Measurements from ENCODE around the gene F12.

The F12 gene

DNA sequence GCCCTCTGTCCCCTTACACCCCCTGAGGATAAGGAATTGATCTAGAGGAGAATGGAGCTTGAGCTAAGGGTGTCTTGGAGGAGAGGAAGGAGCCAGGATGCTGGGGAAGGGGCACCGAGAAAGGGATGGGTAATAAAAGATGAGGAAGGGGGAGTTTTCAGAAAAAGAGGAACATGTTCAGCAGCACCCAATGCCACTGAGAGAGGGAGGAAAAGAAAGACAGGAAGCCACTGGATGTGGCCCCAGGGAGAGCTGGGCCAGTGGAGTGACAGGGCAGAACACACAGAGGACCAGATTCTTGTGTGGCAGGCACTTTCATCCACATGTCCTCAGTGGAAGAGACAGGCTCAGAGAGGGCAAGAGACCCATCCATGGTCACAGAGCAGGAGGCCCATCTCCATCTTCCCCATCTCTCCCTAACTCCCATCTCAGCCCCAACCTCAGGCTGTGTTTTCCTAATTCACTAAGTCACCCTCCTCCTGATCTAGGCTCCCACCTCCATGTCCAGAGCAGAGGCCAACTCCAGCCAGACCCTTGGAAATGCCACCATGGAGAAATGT lies 16.1 kb downstream of the F12 start:
- Histone ChIP-seq H3K36me3 (no peaks in the 10 kb centered on the region), H3K27ac (no peak overlapping the region), H3K27me3 (ENCODE audit: insufficient read depth, low read depth, severe bottlenecking) (no peaks in the 10 kb centered on the region), H3K4me3 (ENCODE audit: low read depth, low read length) (no peak overlapping the region), H3K9me3 (ENCODE audit: severe bottlenecking) (no peaks in the 10 kb centered on the region)
- TF ChIP-seq, protein P1, sequence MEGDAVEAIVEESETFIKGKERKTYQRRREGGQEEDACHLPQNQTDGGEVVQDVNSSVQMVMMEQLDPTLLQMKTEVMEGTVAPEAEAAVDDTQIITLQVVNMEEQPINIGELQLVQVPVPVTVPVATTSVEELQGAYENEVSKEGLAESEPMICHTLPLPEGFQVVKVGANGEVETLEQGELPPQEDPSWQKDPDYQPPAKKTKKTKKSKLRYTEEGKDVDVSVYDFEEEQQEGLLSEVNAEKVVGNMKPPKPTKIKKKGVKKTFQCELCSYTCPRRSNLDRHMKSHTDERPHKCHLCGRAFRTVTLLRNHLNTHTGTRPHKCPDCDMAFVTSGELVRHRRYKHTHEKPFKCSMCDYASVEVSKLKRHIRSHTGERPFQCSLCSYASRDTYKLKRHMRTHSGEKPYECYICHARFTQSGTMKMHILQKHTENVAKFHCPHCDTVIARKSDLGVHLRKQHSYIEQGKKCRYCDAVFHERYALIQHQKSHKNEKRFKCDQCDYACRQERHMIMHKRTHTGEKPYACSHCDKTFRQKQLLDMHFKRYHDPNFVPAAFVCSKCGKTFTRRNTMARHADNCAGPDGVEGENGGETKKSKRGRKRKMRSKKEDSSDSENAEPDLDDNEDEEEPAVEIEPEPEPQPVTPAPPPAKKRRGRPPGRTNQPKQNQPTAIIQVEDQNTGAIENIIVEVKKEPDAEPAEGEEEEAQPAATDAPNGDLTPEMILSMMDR (IDR thresholded peaks at IDR 0.05; ENCODE audit: low read depth, low read length): no peak
- no peak for DNase-seq

DNA sequence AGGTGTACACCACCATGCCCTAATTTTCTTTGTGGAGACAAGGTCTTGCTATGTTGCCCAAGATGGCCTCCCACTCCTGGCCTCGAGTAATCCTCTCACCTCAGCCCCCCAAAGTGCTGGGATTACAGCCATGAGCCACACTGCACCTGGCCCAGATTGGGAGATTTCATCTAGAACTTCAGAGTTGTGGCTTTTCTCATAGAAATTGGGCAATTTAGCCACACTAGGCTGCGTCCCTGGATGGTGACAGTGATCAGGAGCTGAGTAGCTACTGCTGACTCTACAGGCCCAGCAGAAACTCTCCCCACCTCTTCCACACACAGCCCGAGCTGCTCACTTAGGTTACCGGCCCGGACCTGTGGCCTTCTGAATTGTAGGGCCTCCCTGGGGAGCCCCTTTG lies 16.6 kb downstream of the F12 start:
- no peaks in the 10 kb centered on the region for H3K36me3 ChIP-seq
- no peaks in the 10 kb centered on the region for H3K9me3 ChIP-seq (ENCODE audit: severe bottlenecking)
- H3K4me3 ChIP-seq (ENCODE audit: low read depth, low read length): no peak overlapping the region
- no peaks in the 10 kb centered on the region for H3K27me3 ChIP-seq (ENCODE audit: insufficient read depth, low read depth, severe bottlenecking)
- no peak for DNase-seq
- H3K27ac ChIP-seq: no peak overlapping the region
- TF ChIP-seq, protein P1 (IDR thresholded peaks at IDR 0.05; ENCODE audit: low read depth, low read length): no peak

DNA sequence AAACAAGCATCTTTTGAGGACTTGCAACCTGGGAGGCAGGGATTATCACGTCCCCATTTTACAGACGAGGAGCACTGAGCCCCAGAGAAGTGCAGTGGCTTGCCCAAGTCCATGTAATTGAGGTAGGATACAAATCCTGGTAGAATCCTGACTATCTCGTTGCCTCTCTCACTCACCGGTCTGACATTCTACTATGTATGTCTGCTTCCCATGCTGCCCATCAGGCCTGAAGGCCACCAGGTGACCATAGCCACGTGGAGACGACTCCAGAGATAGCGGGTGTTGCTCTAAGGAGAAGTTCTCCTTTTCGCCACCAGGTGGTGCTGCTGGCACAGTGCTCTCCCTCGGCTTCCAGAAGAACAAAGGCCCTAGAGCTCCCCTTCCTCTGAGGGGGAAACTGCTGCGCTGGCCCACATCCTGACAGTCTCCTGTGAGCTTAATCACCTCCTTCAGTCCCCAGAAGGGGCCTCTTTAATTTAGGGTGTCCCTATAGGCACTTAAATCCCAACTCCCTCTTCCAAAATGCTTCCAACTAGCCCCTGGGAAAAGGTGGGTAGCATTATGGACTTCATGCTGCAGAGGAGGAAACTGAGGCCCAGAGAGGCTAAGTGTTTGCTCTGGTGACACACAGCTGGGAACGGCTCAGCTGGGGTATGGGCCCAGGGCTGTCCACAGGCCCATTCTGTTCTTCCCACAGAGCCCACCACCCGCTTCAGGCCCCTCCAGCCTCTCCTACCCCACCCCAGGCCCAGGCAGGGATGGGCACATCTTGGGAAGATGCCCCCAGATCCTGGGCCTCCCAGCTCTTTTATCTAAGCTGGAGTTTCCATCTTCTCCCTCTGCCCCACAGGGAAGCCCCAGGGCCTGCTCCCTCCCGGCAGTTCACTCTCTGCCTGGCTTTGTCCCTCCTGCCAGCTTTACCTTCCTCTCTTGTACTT lies 18.7 kb downstream of the F12 start:
- DNase-seq: peak; percentile 79
- no peaks in the 10 kb centered on the region for H3K9me3 ChIP-seq (ENCODE audit: severe bottlenecking)
- no peaks in the 10 kb centered on the region for H3K36me3 ChIP-seq
- H3K27ac ChIP-seq: peak overlapping the region; percentile 48; the same call in 1 of the 2 replicates
- H3K4me3 ChIP-seq (ENCODE audit: low read depth, low read length): no peak overlapping the region
- TF ChIP-seq, protein P1 (IDR thresholded peaks at IDR 0.05; ENCODE audit: low read depth, low read length): peak; percentile 75
- H3K27me3 ChIP-seq (ENCODE audit: insufficient read depth, low read depth, severe bottlenecking): no peaks in the 10 kb centered on the region

DNA sequence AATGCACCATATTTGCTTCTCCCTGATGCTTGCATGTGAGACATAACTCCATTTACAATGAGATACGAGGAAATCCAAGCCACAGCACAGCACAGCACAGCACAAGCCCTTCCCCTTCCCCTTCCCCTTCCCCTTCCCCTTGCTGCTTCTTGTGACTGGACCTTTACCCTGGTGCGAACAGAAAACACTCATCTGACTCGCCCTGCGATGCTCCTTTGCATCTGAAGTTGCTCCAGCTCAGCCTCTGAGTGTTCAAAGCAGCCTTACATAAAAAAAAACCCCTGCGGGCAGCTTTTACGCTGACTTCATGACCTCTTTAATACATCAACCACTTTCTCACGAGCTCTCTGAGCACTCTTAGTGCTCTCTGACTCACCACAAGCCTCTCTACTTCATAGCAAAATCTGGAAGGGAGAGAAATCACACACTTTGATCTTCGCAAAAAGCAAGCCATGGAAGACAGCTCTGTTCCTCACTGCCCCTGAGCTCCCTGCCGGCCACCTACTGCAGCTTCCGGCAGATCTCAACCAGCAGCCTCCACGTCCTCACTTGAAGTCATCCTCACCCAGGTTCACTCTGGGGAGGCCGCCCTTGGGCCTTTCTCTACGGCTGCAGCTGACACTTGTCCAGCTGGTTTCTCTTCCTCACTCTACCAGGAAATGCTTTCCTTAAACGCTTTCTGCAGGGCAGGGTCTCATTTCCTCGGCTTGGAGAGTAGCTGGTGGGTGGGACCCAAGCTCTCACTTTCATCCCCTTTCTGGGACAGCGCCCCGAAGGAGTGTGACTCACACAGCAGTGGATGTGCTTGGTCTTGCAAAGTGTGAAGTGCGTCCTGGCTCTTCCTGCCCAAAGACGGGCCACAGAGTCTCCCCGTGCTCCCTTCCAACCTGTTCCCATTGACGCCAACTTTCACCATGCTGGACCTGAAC lies 19.9 kb downstream of the F12 start:
- Histone ChIP-seq H3K9me3 (ENCODE audit: severe bottlenecking) (no peaks in the 10 kb centered on the region), H3K4me3 (ENCODE audit: low read depth, low read length) (no peak overlapping the region), H3K36me3 (no peaks in the 10 kb centered on the region), H3K27me3 (ENCODE audit: insufficient read depth, low read depth, severe bottlenecking) (no peaks in the 10 kb centered on the region), H3K27ac (no peak overlapping the region)
- no peak for DNase-seq
- TF ChIP-seq, protein P1 (IDR thresholded peaks at IDR 0.05; ENCODE audit: low read depth, low read length): no peak

DNA sequence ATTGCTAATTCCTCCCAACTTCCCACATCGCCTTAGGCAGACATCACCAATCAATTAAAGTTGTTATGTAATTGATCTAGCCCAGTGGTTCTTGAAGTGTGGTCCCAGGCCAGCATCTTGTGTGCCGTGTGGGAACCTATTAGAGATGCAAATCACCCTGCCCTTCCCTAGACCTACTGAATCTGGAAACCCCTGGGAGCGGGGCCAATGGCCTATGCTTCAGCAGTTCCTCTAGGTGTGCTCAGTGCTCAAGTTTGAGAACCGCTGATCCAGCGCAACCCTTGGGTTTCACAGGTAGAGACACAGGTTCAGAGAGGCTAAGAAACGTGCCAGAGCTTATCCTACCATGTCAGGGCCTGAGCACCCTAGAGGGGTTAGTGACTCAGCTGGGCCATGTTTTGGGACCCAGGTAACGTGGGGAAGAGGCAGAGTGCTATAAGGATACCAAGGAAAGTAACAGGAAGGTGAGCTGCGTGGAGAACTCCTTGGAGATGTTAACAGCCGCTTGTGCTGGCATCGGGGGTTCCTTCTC lies 20.8 kb downstream of the F12 start:
- Histone ChIP-seq H3K27me3 (ENCODE audit: insufficient read depth, low read depth, severe bottlenecking) (no peaks in the 10 kb centered on the region), H3K27ac (no peak overlapping the region), H3K9me3 (ENCODE audit: severe bottlenecking) (no peaks in the 10 kb centered on the region), H3K36me3 (no peaks in the 10 kb centered on the region), H3K4me3 (ENCODE audit: low read depth, low read length) (no peak overlapping the region)
- TF ChIP-seq, protein P1 (IDR thresholded peaks at IDR 0.05; ENCODE audit: low read depth, low read length): no peak
- DNase-seq: no peak
